ENCODE data around the gene SAMSN1.
"Not testable (repeated sequence)": the region's sequence is repeated elsewhere in the genome, so short reads cannot be mapped to it uniquely, and the experiment has no call there.

Gene SAMSN1

DNA sequence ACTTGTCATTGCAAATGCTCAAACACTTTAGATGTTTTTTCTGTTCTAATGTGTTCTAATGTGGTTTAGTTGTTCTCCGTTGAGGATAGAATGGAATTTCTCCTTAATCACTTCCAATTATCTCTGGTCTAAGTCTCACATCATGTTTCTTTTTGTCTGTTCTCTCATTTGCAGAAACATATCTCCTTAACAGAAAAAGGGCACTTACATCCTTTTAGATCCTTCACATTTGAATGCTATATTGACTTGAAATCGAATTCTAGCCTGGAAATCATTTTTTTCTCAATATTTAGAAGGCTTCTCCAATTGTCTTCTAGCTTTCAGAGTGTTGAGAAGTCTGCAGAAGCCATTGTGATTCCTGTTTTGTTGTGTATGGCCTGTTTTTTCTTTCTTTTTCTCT lies 7.3 kb upstream of the SAMSN1 start:
- Mint-ChIP-seq H3K36me3 (ENCODE audit: low read depth) (no peaks in the 10 kb centered on the region), H3K9me3 (no peaks in the 10 kb centered on the region), H3K4me3 (no peak overlapping the region), H3K4me1 (ENCODE audit: low read depth) (peaks cover 34% of the 10 kb centered on the region), H3K27ac (no peak overlapping the region), H3K27me3 (no peaks in the 10 kb centered on the region)
- intact Hi-C loops (cut with micrococcal nuclease) = no loop called here

DNA sequence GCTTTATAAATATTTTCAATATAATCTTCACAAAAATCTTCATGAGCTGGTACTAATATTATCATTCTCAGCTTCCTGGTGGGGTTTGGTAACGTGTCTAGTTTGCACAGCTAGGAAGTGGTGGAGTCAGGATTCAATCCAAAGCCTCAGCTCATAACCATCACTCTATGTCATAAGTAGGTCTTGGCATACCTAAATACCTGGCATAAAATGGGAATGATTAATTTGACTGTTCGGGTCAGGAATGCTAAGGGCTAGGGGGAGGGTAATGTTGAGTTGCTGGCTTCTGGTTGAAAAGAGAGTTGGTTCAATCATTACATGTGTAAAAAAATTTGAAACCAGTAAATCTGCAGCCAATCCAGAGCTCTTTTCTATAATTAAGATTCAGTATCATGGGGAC lies 5.6 kb upstream of the SAMSN1 start:
- Mint-ChIP-seq H3K9me3 (no peaks in the 10 kb centered on the region), H3K4me1 (ENCODE audit: low read depth) (peaks cover 24% of the 10 kb centered on the region), H3K27ac (no peak overlapping the region), H3K27me3 (no peaks in the 10 kb centered on the region), H3K4me3 (no peak overlapping the region), H3K36me3 (ENCODE audit: low read depth) (no peaks in the 10 kb centered on the region)
- intact Hi-C loops (cut with micrococcal nuclease) = no loop called here

DNA sequence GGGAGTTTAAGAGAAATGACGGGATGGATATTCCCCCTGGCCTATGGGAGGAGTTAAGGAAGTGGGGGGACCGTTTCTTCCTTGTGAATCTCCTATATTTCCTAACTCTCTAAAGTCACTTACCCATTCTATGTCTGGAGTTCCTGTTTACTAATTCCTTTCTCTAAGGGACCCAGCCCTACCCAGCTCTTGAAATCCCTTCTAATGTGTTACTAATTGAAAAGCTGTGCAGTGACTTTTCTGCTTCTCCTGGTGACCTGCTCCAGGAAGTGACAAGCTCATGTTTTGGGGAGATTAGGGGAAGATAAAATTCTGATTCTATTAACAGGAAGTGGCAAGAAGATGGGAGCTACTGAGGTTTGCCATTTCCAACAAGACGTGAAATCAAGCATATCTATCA lies 4.0 kb upstream of the SAMSN1 start:
- H3K4me1 Mint-ChIP-seq (ENCODE audit: low read depth) = peaks cover 21% of the 10 kb centered on the region
- H3K27me3 Mint-ChIP-seq = no peaks in the 10 kb centered on the region
- H3K27ac Mint-ChIP-seq = peak overlapping the region; percentile 65
- no peaks in the 10 kb centered on the region for H3K9me3 Mint-ChIP-seq
- intact Hi-C loops (cut with micrococcal nuclease) = no loop called here
- no peak overlapping the region for H3K4me3 Mint-ChIP-seq
- peaks cover 8% of the 10 kb centered on the region for H3K36me3 Mint-ChIP-seq (ENCODE audit: low read depth)

DNA sequence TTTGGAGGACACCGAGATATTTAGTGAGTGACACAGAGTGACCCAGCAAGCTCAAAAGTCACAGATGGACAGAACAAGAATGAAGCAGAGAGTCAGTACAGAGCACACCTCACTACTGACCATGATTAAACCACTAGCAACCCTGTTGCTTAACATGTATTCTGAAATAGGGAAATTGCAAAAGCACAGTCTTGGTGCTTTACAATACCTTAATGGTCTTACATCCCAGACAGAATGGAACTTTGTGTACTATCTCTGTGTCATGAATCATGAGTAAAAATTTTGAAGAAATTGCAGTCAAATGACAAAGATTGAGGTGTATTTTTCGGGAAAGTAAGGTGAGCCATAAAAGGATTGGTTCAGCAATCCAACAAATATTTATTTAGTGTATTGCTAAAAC lies 2.7 kb upstream of the SAMSN1 start:
- Mint-ChIP-seq H3K36me3 (ENCODE audit: low read depth) (peaks cover 13% of the 10 kb centered on the region), H3K27ac (peak overlapping the region; percentile 31), H3K4me1 (ENCODE audit: low read depth) (peaks cover 18% of the 10 kb centered on the region), H3K9me3 (no peaks in the 10 kb centered on the region), H3K4me3 (no peak overlapping the region), H3K27me3 (no peaks in the 10 kb centered on the region)
- intact Hi-C loops (cut with micrococcal nuclease) = loop anchor here (5.0 kb wide), 2 partner anchors 36 to 44 kb away; no protein-coding TSS in a partner anchor

DNA sequence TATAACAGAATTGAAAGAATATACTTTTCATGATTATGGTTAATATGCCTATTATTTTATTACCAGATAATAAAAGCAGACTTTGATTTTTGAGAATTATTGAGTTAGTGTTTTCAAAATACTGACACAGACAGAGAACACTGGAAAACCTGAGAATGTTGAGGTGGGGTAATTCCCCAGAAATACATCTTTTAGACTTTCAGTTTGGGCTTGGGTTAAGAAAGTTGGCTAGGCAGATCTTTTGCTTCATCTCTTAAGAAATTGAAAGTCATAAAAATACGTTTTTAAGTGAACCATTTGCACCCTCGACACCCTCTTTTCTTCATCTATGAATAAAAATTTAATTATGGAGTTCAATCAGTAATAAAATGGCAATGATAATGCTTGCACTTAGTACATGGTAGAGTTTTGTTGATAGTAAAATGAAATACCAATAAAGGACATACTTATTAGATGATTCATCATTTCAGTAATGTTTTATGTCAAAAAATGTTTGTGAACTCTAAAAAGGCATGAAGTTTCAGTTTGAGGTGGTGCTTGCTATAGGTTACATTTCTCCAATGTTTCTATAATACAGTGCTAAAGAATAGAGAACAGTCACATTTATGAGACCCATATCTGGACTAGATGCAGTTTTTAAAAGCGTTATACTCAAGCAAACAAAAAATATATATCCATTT lies 1.9 kb upstream of the SAMSN1 start:
- H3K36me3 Mint-ChIP-seq (ENCODE audit: low read depth) = peaks cover 16% of the 10 kb centered on the region
- H3K4me3 Mint-ChIP-seq = no peak overlapping the region
- intact Hi-C loops (cut with micrococcal nuclease) = loop anchor here (1.0 to 5.0 kb wide), 3 partner anchors 36 to 190 kb away; no protein-coding TSS in a partner anchor
- no peaks in the 10 kb centered on the region for H3K9me3 Mint-ChIP-seq
- no peak overlapping the region for H3K27ac Mint-ChIP-seq
- peaks cover 18% of the 10 kb centered on the region for H3K4me1 Mint-ChIP-seq (ENCODE audit: low read depth)
- no peaks in the 10 kb centered on the region for H3K27me3 Mint-ChIP-seq

DNA sequence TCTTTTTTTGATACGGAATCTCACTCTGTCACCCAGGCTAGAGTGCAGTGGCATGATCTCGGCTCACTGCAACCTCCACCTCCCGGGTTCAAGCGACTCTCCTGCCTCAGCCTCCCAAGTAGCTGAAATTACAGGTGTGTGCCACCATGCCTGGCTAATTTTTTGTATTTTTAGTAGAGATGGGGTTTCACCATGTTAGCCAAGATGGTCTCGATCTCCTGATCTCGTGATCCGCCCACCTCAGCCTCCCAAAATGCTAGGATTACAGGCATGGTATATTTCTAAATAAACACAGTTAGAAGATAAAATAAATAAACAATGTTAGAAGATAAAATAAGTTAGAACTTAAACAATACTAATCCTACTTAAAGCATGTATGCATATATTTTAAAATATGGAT lies 604 bp upstream of the SAMSN1 start:
- H3K36me3 Mint-ChIP-seq (ENCODE audit: low read depth) = peaks cover 19% of the 10 kb centered on the region
- H3K4me3 Mint-ChIP-seq, H3K27me3 Mint-ChIP-seq, H3K27ac Mint-ChIP-seq, H3K9me3 Mint-ChIP-seq: not testable (repeated sequence)
- intact Hi-C loops (cut with micrococcal nuclease) = loop anchor here (1.0 to 5.0 kb wide), 4 partner anchors 23 to 192 kb away; no protein-coding TSS in a partner anchor
- H3K4me1 Mint-ChIP-seq (ENCODE audit: low read depth) = peaks cover 21% of the 10 kb centered on the region

DNA sequence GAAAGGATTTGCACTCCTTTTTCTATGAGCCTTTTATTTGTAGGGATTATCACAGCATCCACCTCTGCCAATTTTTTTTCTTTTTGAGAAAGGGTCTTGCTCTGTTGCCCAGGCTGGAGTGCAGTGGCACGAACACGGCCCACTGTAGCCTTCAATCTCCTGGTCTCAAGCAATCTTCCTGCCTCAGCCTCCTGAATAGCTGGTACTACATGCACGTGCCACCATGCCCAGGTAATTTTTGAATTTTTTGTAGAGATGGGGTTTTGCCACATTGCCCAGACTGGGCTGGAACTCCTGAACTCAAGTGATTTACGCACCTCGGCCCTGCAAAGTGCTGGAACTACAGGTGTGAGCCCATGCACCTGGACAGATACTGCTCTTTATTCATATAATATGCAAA lies 2.1 kb downstream of the SAMSN1 start:
- Mint-ChIP-seq H3K4me3 (peak overlapping the region; percentile 88), H3K27me3 (no peaks in the 10 kb centered on the region), H3K27ac (peak overlapping the region; percentile 88), H3K36me3 (ENCODE audit: low read depth) (peaks cover 47% of the 10 kb centered on the region), H3K4me1 (ENCODE audit: low read depth) (peaks cover 29% of the 10 kb centered on the region), H3K9me3 (peaks cover 8% of the 10 kb centered on the region)
- intact Hi-C loops (cut with micrococcal nuclease) = no loop called here

DNA sequence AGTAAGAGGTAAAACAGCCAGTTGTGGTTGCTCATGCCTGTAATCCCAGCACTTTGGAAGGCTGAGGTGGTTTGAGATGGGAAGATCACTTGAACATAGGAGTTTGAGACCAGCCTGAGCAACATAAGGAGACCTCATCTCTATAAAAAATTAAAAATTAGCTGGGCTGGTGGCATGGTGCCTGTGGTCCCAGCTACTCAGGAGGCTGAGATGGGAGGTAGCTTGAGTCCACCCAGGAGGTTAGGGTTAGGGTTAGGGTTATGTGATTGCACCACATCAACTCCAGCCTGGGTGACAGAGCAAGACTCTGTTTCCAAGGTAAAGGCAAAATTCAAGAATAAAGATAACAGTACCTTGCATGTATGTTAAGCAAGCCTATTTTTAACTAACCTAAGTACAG lies 3.5 kb downstream of the SAMSN1 start:
- peaks cover 31% of the 10 kb centered on the region for H3K4me1 Mint-ChIP-seq (ENCODE audit: low read depth)
- intact Hi-C loops (cut with micrococcal nuclease) = no loop called here
- peaks cover 8% of the 10 kb centered on the region for H3K9me3 Mint-ChIP-seq
- H3K27me3 Mint-ChIP-seq = no peaks in the 10 kb centered on the region
- peak overlapping the region; percentile 75 for H3K4me3 Mint-ChIP-seq
- H3K27ac Mint-ChIP-seq = peak overlapping the region; percentile 80
- H3K36me3 Mint-ChIP-seq (ENCODE audit: low read depth) = peaks cover 52% of the 10 kb centered on the region

DNA sequence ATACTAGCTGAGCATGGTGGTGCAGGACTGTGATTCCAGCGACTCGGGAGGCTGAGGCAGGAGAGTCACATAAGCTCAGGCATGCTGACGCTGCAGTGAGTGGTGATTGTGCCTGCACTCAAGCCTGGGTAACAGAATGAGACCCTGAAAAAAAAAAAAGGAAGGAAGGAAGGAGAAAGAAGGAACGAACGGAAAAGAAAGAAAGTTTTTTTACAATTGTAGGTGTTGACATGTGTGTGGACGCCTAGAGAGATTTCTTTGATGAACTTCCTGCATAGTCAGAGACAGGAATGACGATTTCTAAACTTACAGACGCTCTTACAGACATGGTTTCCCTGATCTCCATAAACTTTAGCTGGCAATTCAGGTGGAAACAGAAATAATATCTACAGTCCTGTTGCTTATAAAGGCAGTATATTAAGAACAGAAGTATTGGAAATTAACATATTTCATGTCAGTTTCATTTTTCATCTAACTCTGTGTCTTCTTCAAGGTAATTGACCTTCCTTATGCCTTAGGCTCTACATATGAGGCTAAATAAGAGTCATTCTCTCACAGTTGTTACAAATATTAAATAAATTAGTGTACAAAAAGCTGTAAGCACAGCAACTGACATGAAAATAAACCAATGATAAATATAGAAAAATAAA lies 4.1 kb downstream of the SAMSN1 start:
- H3K27ac Mint-ChIP-seq = peak overlapping the region; percentile 80

DNA sequence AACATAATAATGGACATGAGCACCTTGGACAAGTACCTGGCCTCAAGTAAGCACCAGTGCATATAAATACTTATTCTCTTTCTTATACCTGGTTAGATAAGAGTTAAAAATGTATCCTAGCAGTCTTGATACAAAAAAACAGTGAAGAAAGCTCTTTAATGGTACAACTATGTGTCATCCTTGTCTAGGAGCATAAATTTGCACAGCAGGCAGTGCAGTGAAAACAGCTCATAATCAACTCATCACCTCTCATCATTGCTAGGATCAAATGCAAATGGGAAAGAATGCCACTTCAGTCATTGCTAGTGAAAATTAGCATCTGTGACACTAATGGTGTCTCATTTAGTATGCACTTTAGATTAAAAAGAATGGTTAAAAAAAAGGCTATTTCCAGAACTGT lies 7.6 kb downstream of the SAMSN1 start:
- H3K27ac Mint-ChIP-seq = no peak overlapping the region
- intact Hi-C loops (cut with micrococcal nuclease) = loop anchor here (5.0 kb wide), 1 partner anchor 149 kb away; no protein-coding TSS in a partner anchor
- H3K9me3 Mint-ChIP-seq = peaks cover 18% of the 10 kb centered on the region
- no peak overlapping the region for H3K4me3 Mint-ChIP-seq
- H3K27me3 Mint-ChIP-seq = no peaks in the 10 kb centered on the region
- H3K36me3 Mint-ChIP-seq (ENCODE audit: low read depth) = peaks cover 74% of the 10 kb centered on the region
- peaks cover 59% of the 10 kb centered on the region for H3K4me1 Mint-ChIP-seq (ENCODE audit: low read depth)

More for the DNA sequence above, 4.1 kb downstream of the SAMSN1 start:
- H3K27me3 Mint-ChIP-seq = no peaks in the 10 kb centered on the region
- H3K36me3 Mint-ChIP-seq (ENCODE audit: low read depth) = peaks cover 59% of the 10 kb centered on the region
- H3K4me1 Mint-ChIP-seq (ENCODE audit: low read depth) = peaks cover 35% of the 10 kb centered on the region
- H3K4me3 Mint-ChIP-seq = peak overlapping the region; percentile 86
- intact Hi-C loops (cut with micrococcal nuclease) = no loop called here
- peaks cover 14% of the 10 kb centered on the region for H3K9me3 Mint-ChIP-seq

DNA sequence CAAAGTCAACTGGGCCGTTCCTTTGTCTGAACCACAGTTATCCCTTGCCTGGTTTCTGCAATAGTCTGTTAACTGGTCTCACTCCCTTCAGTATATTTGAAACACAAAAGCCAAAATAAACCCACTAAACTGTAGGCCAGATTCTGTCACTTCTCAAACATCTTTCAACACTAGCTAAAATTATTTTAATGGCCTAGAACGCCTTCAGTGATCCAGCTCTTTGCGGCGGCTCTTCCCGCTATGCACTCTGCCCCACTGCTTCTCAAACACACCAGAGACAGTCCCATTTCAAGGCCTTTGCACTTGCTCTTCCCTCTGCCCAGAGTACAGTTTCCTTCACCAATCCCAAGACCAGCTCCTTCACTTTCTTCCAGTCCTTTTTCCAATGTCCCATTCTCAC lies 9.2 kb downstream of the SAMSN1 start:
- Mint-ChIP-seq H3K4me3 (no peak overlapping the region), H3K36me3 (ENCODE audit: low read depth) (peaks cover 78% of the 10 kb centered on the region), H3K27ac (peak overlapping the region; percentile 31), H3K4me1 (ENCODE audit: low read depth) (peaks cover 63% of the 10 kb centered on the region), H3K27me3 (no peaks in the 10 kb centered on the region), H3K9me3 (peaks cover 18% of the 10 kb centered on the region)
- intact Hi-C loops (cut with micrococcal nuclease) = loop anchor here (5.0 kb wide), 1 partner anchor 150 kb away; no protein-coding TSS in a partner anchor

DNA sequence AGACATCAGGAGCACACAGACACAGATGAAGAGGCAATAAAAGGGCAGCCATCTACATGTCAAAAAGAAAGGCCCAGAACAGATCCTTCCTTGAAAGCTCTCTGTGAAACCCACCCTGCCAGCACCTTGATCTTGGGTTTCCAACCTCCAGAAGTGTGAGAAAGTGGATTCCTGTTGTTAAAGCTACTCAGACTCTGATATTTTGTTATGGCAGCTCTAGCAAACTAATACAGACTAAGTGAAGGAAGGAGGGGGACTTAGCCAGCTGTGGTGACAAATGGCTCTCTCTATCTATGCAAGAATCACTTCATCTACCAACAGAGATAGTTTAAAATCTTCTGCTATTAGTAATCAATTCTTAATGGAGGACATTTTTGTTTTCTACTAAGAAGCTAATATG lies 10.4 kb downstream of the SAMSN1 start:
- Mint-ChIP-seq H3K4me1 (ENCODE audit: low read depth) (peaks cover 60% of the 10 kb centered on the region), H3K27ac (peak overlapping the region; percentile 79), H3K36me3 (ENCODE audit: low read depth) (peaks cover 70% of the 10 kb centered on the region), H3K4me3 (no peak overlapping the region), H3K9me3 (peaks cover 18% of the 10 kb centered on the region), H3K27me3 (no peaks in the 10 kb centered on the region)
- intact Hi-C loops (cut with micrococcal nuclease) = loop anchor here (5.0 kb wide), 1 partner anchor 152 kb away; no protein-coding TSS in a partner anchor

DNA sequence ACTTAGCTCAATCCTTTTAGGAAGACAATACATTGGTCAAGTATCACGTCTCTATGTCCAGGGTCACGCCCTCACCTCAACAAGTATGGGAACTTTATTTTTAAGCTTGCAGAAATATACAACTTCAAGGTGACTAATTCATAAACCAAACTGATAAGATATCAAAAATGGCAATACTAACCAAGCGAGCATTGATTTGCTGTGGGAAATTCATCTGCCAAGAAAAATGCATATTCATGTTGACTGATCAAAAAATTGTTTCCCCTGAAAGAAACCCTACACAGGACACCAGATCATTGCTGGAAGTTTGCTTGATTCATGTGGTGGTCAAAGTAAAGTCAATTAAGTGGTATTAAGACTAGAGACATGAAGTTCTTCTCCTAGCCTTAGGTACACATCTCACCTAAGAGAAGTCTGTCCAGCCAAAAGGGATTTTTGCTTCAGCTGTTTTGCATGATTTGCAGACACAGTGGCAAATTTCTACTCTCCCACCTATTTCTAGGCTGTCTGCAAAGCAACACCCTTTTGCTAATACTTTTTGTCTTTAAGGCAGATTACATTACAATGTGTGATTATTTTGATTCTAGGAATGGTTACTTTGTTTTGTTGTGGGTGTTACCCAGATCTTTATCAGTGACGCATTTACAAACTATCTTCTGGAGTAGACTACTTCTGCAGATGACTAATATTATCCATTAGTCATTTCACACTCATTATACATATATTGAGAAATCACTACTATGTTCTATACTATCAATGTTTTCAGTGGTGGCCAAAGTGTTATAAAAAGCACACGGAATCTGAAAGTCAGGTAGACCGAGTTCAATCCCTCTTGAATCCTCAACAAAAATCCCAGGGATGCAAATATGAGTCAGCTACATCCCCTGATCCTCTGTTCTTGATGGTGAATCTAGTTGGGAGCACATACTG lies 12.4 kb downstream of the SAMSN1 start:
- no peaks in the 10 kb centered on the region for H3K27me3 Mint-ChIP-seq
- peaks cover 53% of the 10 kb centered on the region for H3K4me1 Mint-ChIP-seq (ENCODE audit: low read depth)
- H3K4me3 Mint-ChIP-seq = no peak overlapping the region
- intact Hi-C loops (cut with micrococcal nuclease) = no loop called here
- peaks cover 10% of the 10 kb centered on the region for H3K9me3 Mint-ChIP-seq
- peak overlapping the region; percentile 79 for H3K27ac Mint-ChIP-seq
- peaks cover 57% of the 10 kb centered on the region for H3K36me3 Mint-ChIP-seq (ENCODE audit: low read depth)
